Sigmoid colon (tissue), 7 donors: ENCODE measurements around the gene ARHGEF37. TPM values are rescaled to one million over a fixed set of nuclear protein-coding genes. Genes with fewer than 3 reads are reported as not detected.

Source experiments
- DNase-seq: peaks from one replicate; pipeline ENCODE4 v3.0.0-alpha.2; 2019
- H3K27ac ChIP-seq, 4 donors: fragments of 200-600 bp; sonication (generic); one replicate each; pipeline ENCODE4 v1.5.1; 2016 to 2019; ENCODE audit warnings: mild to moderate bottlenecking in 1 of 4
- H3K27me3 ChIP-seq, 3 donors: fragments of 200-600 bp; sonication (generic); one replicate each; pipeline ENCODE4 v1.5.1; 2019; ENCODE audit warnings: mild to moderate bottlenecking in 1 of 3
- H3K36me3 ChIP-seq, 4 donors: fragments of 200-600 bp; sonication (generic); one replicate each; pipeline ENCODE4 v1.5.1; 2016 to 2019
- H3K4me1 ChIP-seq, 4 donors: fragments of 200-600 bp; sonication (generic); one replicate each; pipeline ENCODE4 v1.5.1; 2017 to 2019
- H3K4me3 ChIP-seq, 4 donors: fragments of 200-600 bp; sonication (generic); one replicate each; pipeline ENCODE4 v1.5.1; 2017 to 2019; ENCODE audit warnings: mild to moderate bottlenecking in 2 of 4, moderate library complexity in 1 of 4
- H3K9me3 ChIP-seq, 4 donors: fragments of 200-600 bp in 3 of 4; sonication (generic) in 3 of 4; one replicate each; pipeline versions ENCODE4 v1.5.1 to v1.6.1; 2013 to 2019
- EP300 ChIP-seq, 4 donors: sonication (generic); formaldehyde crosslinking; IDR thresholded peaks; one replicate each; pipeline ENCODE4 v1.6.1; 2017; ENCODE audit warnings: antibody characterized with exemption in 4 of 4
- POLR2A ChIP-seq, 2 donors: fragments of 450-650 bp; IDR thresholded peaks; one replicate each; pipeline ENCODE4 v1.6.1; 2016; ENCODE audit warnings: antibody characterized with exemption in 2 of 2, mild to moderate bottlenecking in 2 of 2, moderate library complexity in 2 of 2
- POLR2AphosphoS5 ChIP-seq, 4 donors: sonication (generic); formaldehyde crosslinking; IDR thresholded peaks; one replicate each; pipeline ENCODE4 v1.6.1; 2017; ENCODE audit warnings: antibody characterized with exemption in 4 of 4
- WGBS, 2 donors: extraction: QIAGEN DNeasy Blood & Tissue Kit; methylation state at CpG; one replicate each; pipeline ENCODE4 v1.1.7; 2013; 5-methylcytosine and 5-hydroxymethylcytosine counted together
- intact Hi-C: fragments of 100-400 bp; cut with DNase I; formaldehyde crosslinking; loops from one replicate; pipeline ENCODE4 v1.15.1; 2023
- polyA plus RNA-seq, 3 donors: library from polyadenylated mRNA; stranded (reverse); fragments of 200-250 nt; gene quantifications; one replicate each; pipeline ENCODE4 v1.2.3, GENCODE V29; 2013
- small RNA-seq, 3 donors: library from RNA; depleted of rRNA; stranded (forward); fragments of <200 nt; gene quantifications; one replicate each; pipeline ENCODE3, GENCODE V24; 2016
- total RNA-seq, 4 donors: library from RNA; depleted of rRNA; stranded (reverse); fragments of >200 nt; gene quantifications; one replicate each; pipeline ENCODE4 v1.1.0, GENCODE V29; 2016
- TF ChIP-seq, protein P1 (sequence below), 4 experiments: fragments of 450-650 bp in 3 of 4; fragments of 200-600 bp in 1 of 4; IDR thresholded peaks; one replicate each; pipeline ENCODE4 v1.5.1; 2016 to 2019; ENCODE audit warnings: antibody characterized with exemption in 4 of 4, mild to moderate bottlenecking in 3 of 4, moderate library complexity in 2 of 4
- donor health status: healthy with polysubstance abuse.
- donor health status: Bipolar disorder and iron deficiency.
- donor health status: healthy.

The ARHGEF37 gene
- total and polyA plus RNA-seq, 7 donors = 4.8 to 51.0 (median 23.5) TPM

DNA sequence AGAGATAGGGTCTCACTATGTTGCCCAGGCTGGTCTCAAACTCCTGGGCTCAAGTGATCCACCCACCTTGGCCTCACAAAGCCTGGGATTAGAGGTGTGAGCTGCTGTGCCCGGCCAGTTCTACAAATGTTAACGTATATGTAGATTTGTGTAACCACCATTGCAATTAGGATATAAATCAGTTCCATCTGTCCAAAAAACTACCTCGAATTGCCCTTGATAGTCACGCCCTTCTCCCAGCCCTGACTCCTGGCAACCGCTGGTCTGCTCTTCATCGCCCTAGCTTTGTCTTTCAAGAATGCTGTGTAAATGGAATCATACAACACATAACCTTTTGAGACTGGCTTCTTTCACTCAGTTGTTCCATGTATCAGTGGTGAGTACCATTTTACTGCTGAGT is 102.7 kb downstream of the ARHGEF37 start:
- Histone ChIP-seq H3K4me1 (no peaks in the 10 kb centered on the region), H3K4me3 (no peak overlapping the region), H3K9me3 (no peaks in the 10 kb centered on the region), H3K36me3 (no peaks in the 10 kb centered on the region), H3K27ac (no peak overlapping the region), H3K27me3 (no peaks in the 10 kb centered on the region)
- 40 to 73% methylated on average over 6 of the region's 6 CpGs for WGBS, 2 donors
- TF ChIP-seq POLR2AphosphoS5 (IDR thresholded peaks at IDR 0.05) = no peak
- TF ChIP-seq POLR2A (IDR thresholded peaks at IDR 0.05) = no peak
- TF ChIP-seq, protein P1, sequence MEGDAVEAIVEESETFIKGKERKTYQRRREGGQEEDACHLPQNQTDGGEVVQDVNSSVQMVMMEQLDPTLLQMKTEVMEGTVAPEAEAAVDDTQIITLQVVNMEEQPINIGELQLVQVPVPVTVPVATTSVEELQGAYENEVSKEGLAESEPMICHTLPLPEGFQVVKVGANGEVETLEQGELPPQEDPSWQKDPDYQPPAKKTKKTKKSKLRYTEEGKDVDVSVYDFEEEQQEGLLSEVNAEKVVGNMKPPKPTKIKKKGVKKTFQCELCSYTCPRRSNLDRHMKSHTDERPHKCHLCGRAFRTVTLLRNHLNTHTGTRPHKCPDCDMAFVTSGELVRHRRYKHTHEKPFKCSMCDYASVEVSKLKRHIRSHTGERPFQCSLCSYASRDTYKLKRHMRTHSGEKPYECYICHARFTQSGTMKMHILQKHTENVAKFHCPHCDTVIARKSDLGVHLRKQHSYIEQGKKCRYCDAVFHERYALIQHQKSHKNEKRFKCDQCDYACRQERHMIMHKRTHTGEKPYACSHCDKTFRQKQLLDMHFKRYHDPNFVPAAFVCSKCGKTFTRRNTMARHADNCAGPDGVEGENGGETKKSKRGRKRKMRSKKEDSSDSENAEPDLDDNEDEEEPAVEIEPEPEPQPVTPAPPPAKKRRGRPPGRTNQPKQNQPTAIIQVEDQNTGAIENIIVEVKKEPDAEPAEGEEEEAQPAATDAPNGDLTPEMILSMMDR (IDR thresholded peaks at IDR 0.05) = no peak
- no peak for TF ChIP-seq EP300 (IDR thresholded peaks at IDR 0.05)
- DNase-seq = no peak
- intact Hi-C loops = no loop called here

DNA sequence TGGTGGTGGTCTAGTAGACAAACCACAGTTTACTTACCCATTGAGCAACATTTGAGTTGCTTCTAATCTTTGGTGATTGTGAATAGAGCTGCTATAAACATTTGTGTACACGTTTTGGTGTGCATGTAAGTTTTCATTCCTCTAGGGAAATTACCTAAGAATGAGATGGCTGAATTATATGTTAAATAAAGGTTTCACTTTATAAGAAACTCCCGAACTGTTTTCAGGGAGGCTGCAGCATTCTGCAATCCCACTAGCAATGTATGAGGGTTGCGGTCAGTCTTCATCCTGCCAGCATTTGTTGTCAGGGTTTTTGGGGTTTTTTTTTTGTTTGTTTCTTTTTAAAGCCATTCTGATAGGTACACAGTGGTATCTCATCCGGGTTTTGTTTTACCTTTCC is 103.1 kb downstream of the ARHGEF37 start:
- 54 to 74% methylated on average over 4 of the region's 4 CpGs for WGBS, 2 donors

More for the DNA sequence above, 103.1 kb downstream of the ARHGEF37 start:
- Histone ChIP-seq H3K27me3 (no peaks in the 10 kb centered on the region), H3K4me1 (no peaks in the 10 kb centered on the region), H3K27ac (no peak overlapping the region), H3K4me3 (no peak overlapping the region), H3K36me3 (no peaks in the 10 kb centered on the region), H3K9me3 (no peaks in the 10 kb centered on the region)
- DNase-seq = no peak
- intact Hi-C loops = no loop called here
- no peak for TF ChIP-seq POLR2A (IDR thresholded peaks at IDR 0.05)
- no peak for TF ChIP-seq POLR2AphosphoS5 (IDR thresholded peaks at IDR 0.05)
- TF ChIP-seq, protein P1 (IDR thresholded peaks at IDR 0.05) = no peak
- TF ChIP-seq EP300 (IDR thresholded peaks at IDR 0.05) = no peak

Small RNAs within 50 kb of the gene (small RNA-seq; reads per million reads assigned to genes)
- gene RNU6-588P = 0 reads per million in 3 donors

Other genes with a start within 250 kb of the ARHGEF37 start
- 10 to 100 TPM in 3 of 4 donors, 1 to 10 TPM in 1; 8.8 to 16.3 (median 12.9) TPM for gene GRPEL2, start 236.0 kb upstream of the ARHGEF37 start, total RNA-seq
- 1 to 10 TPM; 2.5 to 8.7 (median 4.2) TPM for gene GRPEL2, start 236.0 kb upstream of the ARHGEF37 start, polyA plus RNA-seq
- gene PCYOX1L, start 223.5 kb upstream of the ARHGEF37 start, total RNA-seq = 1 to 10 TPM; 2.5 to 3.9 (median 3.5) TPM
- 1 to 10 TPM in 2 of 3 donors, under 1 TPM in 1; 0.69 to 7.4 (median 1.2) TPM for gene PCYOX1L, start 223.5 kb upstream of the ARHGEF37 start, polyA plus RNA-seq
- gene IL17B, start 202.2 kb upstream of the ARHGEF37 start, total RNA-seq = 1 to 10 TPM; 3.0 to 9.6 (median 5.6) TPM
- under 1 TPM in 1 of 3 donors, not detected in 2; 0.82 TPM for gene IL17B, start 202.2 kb upstream of the ARHGEF37 start, polyA plus RNA-seq
- gene CSNK1A1, start 30.1 kb upstream of the ARHGEF37 start, total RNA-seq = 100 to 1,000 TPM; 214 to 298 (median 231) TPM
- gene CSNK1A1, start 30.1 kb upstream of the ARHGEF37 start, polyA plus RNA-seq = 100 to 1,000 TPM in 2 of 3 donors, 10 to 100 TPM in 1; 85.3 to 112 (median 107) TPM
- gene PPARGC1B, start 148.8 kb downstream of the ARHGEF37 start, total RNA-seq = 10 to 100 TPM in 3 of 4 donors, 1 to 10 TPM in 1; 9.9 to 19.1 (median 12.3) TPM
- 10 to 100 TPM in 1 of 3 donors, 1 to 10 TPM in 2; 1.8 to 13.9 (median 5.3) TPM for gene PPARGC1B, start 148.8 kb downstream of the ARHGEF37 start, polyA plus RNA-seq